Smooth muscle cell of the brain vasculature (primary cell): ENCODE data around the gene PMPCA.

Experiments
- DNase-seq: peaks from one replicate; pipeline ENCODE4 v3.0.0-alpha.2; 2012; ENCODE audit warnings: low read depth, low spot score

The PMPCA gene

GRCh38 chr9:136456258-136456657 is 45.8 kb downstream of the PMPCA start:
- no peak for DNase-seq

- DNase-seq = no peak
Observed at GRCh38 chr9:136457326-136457725, 46.9 kb downstream of the PMPCA start.

- no peak for DNase-seq
Observed at GRCh38 chr9:136459425-136459824, 49.0 kb downstream of the PMPCA start.

DNA sequence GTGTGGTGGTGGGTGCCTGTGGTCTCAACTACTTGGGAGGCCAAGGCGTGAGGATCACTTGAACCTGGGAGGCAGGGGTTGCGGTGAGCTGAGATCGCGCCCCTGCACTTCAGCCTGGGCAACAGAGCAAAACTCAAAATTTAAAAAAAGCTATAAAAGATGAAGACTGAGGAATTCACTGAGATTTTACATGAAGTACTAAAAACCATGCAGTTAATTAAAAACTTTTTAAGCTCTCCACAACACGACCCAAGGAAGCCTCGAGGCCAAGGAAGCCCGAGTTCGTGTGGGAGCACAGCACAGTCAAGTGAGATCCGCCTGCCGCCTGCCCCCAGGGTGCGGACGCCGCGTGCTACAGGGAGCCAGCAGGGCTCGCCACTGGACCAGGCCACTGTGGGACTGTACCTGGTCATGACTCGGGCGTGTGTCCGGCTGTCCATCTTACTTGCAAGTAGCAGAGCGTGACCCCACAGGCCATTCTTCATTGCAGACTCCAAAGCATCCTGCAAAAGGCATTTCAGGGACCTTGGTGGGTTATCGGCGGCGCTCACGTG is 50.4 kb downstream of the PMPCA start:
- DNase-seq = no peak

- DNase-seq = no peak
Observed at GRCh38 chr9:136462664-136463063, 52.2 kb downstream of the PMPCA start.

DNA sequence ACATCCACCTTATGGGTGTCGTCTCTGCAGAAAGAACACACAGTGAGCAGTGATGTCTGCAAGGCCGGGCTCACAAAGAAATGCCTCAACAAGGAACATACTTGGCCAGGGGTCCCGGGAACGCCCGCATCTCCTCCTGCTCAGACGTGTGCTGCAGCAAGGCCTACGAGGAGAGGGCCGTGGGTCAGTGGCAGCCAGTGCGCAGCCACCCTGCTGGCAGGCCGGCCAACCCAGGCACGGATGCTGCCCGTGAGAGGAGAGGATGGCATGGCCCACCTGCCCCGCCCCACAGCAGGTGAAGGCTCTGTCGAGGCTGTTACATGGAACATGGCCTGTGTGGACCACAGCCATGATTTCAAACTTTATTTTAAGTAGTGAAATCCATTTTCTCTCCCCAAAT is 53.1 kb downstream of the PMPCA start:
- no peak for DNase-seq

GRCh38 chr9:136464241-136464640 is 53.8 kb downstream of the PMPCA start:
- DNase-seq = no peak

GRCh38 chr9:136465500-136466154 is 55.2 kb downstream of the PMPCA start:
- DNase-seq = no peak

GRCh38 chr9:136466155-136466541 is 55.7 kb downstream of the PMPCA start:
- no peak for DNase-seq

GRCh38 chr9:136467766-136468165 is 57.3 kb downstream of the PMPCA start:
- DNase-seq = no peak

GRCh38 chr9:136470356-136470755 is 59.9 kb downstream of the PMPCA start:
- DNase-seq = no peak

DNA sequence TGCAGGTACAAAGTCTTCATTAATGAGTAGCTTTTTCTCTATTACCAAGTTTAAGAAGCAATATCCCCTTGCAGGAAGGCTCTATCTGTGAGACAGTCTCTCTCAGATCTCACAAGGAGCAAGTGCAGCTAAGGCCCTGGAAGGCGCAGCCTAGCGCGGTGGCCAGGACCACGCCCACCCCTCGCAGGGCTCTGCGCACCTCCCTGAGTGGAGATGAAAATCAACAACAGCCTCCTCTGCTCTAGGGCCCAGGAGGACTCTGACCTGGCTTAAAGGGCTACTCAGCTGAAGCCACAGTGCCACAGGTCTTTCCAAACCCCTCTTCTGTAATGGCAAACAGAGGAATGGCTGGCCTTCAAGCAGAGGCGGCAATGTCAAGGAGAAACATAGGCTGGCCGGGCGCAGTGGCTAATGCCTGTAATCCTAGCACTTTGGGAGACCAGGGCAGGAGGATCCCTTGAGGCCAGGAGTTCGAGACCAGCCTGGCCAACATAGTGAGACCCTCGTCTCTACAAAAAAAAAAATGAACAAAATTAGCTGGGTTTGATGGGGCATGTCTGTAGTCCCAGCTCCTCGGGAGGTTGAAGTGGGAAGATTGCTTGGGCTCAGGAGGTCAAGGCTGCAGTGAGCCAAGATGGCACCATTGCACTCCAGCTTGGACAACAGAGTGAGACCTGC is 60.5 kb downstream of the PMPCA start:
- DNase-seq = no peak

DNA sequence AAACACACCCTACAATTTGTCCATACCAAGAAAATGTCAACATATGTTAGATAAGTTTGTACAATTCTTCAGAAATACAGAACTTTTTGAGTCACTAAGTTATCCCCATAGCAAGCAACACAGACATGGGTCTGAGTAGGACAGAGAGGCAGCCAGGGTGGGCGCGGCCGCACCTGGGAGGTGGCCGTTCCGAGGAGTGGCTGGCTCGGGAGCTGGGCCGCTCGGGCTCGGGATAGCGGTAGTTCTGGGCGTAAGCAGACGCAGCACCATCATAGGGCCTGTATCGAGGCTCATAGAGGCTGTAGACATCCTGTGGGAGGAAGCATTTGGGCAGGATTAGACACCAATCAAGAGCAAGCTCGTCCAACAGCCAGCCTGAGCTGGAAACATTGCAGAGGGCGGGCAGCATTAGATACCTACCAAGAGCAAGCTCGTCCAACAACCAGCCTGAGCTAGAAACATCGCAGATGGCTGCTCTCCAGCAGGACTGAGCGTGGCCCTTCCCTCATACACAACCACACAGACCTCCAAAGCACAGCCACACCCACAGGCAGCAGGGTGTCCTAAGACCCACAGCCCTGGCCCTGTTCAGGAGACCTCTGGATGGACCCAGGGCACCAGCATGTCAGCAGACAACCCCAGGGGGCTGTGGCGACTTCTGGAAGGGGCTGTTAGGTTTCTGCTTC is 61.5 kb downstream of the PMPCA start:
- no peak for DNase-seq

GRCh38 chr9:136472640-136473353 is 62.3 kb downstream of the PMPCA start:
- no peak for DNase-seq

DNA sequence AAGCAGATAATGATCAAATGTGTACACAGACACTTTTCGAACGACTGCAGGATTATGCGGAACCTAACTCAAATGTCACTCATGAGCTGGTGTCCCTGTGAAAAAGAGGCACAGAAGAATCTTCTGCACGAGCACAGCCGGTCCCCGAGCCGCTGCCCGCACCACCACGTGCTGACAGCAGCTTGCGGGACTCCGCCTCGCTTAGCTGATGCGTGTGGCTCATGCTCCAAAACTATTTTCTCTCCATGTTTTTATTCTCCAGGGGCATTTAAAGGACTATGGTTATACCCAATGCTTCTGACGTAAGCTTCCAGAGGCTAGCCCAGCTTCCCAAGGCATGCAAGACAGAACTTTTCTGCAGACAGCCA is 62.9 kb downstream of the PMPCA start:
- DNase-seq = no peak
